Stimulated activated CD4-positive, alpha-beta T cell treated with anti-CD3 and anti-CD28 coated beads, Interleukin-2, amount 100 ng/mL, for 48 hours (primary cell): ENCODE measurements around the gene TSKU.

Source experiments
- DNase-seq, 2 donors: peaks; one replicate each; pipeline ENCODE4 v3.0.0-alpha.2; 2020

Gene TSKU

DNA sequence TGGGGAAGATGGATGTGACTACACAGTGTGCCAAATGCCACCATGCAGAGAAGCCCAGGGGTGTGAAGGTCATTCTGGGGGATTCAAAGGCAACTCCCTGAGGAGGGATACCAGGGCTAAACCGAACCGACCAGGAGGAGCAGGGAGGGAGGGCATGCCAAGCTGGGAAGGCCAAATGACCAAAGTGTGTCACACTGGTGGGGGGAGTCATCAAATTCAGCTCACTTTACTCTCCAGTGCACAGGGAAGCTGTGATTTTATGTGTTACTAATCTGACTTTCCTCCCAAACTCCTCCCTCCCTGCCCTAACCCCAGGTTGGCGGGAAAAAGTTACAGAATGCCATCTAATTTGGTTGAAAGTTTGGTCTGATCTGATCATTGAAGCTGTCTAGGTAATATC is 29.7 kb upstream of the TSKU start:
- DNase-seq: no peak

DNA sequence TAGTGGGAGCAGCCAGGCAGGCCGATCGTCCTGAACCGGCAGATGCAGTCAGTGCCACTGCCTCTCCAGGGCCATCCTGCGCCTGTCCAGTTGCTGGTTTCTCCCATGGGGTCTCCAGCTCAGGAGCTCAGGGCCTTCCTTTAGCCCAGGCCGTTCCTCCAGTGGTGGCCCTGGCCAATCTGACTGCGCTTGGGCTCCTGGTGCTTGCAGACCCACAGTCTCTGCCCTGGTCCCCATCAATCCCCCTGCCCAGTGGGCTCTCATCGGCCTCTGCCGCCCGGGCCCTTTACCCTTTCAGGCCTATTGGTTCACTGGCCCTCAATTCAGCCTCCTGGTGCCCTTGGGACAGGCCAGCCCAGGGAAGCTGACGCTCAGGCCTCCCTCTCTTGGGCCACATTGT is 29.2 kb upstream of the TSKU start:
- no peak for DNase-seq

DNA sequence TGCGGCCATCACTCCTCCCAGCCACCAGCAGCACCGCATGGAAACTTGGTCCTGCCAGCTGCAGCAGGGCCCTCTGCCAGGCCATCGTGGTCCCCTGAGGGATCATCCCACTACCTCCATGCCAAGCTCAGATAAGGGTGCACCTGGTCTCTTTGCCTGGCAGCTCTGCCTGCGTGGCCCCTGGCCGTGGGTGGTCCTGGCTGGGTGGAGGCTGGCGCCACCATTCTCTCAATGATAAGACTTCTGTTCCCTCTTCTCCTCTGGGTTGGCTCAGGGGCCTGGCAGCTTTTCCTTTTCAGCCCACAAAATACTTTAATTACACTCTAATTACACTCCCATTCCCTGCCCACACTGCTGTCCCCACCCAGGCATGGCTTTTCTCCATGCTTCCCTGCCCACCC is 26.8 kb upstream of the TSKU start:
- DNase-seq: no peak

DNA sequence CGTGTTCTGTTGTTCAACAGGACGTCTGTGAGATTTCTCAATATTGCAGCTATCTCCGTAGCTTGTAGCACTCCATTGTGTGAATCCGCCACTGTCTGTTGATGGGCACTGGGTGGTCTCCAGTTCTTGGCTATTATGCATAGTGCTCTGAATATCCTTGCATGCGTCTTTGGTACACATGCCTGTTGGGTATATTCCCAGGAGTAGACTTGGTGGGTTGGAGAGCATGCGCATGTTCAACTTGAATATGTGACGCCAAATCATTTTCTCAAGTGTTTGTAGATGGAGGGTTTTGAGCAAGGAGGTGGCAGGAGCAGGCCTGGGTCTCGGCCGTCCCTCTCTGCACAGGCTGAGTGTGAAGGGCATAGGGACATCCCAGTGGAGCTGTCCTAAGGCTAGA is 24.8 kb upstream of the TSKU start:
- DNase-seq: no peak

DNA sequence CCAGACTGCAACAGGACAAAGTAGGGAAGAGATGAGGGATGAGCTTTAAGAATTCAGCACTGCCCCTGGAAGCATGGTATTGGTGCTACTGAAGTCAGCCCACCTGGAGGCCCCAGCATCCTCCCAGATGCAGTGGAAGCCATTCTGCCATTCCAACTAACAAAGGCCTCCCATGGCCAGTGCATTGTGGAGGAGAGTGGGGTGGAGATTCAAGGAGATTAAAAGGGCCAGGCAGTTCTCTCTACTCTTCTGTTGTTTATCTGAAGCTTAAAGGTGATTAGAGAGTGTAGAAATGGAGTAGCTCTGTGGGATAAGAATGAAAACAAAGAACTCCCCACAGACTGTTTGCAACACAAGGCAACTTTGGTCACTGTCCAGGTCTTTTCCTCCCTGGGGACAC is 24.1 kb upstream of the TSKU start:
- DNase-seq: no peak

DNA sequence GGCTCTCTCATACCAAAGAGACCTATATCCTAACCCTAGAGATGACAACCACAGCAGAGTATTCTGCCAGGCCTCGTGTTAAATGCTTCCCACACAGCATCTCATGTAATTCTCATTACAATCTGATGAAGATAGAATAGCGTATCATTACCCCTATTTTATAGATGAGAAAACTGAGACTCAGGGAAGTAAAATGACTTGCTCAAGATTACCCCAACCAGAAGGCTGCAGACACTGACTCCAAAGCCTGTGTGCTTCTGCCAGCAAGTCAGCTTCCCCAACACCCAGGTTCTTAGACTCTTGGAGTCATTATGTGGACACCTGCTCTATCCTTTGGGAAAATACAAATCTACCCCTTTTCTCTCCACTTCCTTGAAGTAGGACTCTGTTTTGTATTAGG is 23.6 kb upstream of the TSKU start:
- DNase-seq: no peak

DNA sequence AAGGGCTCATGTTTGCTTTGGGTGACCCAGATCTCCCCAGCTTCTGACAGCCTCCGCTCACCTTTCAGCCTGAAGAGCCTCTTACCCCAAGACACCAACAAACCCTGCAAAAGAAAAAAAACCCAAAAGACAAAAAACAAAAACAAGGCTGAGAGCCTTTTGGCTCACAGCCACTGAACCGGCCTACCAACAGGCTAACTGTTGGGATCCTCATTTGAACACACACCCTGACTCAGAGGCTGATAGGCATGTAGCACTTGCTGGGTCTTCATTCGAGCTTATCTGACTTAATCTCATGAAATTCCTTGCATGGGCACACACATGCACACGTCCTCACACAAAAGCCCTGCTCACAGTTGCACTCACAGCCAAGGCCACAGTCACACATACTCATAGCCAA is 22.9 kb upstream of the TSKU start:
- DNase-seq: no peak

DNA sequence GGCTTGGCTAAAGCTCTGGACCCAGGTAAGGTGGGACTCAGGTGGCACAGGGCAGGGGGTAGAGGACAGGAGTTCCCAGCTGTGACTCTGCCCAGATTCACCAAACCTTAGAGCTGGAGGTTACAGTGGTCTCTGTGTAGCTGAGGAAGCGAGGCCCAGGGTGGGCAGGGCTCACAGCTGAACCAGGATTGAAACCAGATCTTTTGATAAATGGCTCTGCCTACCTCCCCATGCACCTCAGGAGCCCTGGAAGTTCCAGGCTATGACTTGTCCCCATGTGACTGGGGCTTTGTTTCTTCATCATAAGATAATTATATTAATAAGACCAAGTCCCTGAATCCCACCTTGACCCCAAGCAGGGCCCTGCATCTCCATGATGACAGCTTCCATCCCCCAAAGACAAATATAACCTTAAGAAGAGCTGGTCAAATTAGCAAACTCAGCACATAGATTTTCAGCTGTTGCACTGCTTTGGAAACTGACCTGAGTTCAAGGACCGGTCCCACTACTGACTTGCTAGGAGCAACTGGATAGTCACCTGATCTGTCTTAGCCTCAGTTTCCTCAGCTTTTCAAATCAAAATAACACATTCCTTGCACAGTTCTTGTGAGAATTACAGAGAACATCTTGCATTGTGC is 21.3 kb upstream of the TSKU start:
- DNase-seq: no peak

DNA sequence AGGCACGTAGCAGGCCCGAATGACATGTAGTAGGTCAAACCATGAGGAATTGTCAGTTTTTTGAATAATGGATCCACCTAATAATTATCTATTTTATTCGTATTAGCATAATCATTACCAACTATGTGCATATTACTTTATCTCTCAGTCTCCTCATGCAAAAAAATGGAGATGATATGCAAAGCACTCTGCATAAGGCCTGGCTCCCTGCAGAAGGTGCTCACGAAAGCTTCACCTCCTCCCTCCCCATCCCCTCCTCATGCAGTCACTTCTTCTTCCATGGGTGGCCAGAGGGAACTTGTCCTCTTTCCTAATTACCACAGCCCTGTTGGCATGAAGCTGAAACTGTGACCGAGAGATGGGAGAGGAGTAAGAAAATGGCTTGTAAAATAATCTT is 20.8 kb upstream of the TSKU start:
- no peak for DNase-seq

DNA sequence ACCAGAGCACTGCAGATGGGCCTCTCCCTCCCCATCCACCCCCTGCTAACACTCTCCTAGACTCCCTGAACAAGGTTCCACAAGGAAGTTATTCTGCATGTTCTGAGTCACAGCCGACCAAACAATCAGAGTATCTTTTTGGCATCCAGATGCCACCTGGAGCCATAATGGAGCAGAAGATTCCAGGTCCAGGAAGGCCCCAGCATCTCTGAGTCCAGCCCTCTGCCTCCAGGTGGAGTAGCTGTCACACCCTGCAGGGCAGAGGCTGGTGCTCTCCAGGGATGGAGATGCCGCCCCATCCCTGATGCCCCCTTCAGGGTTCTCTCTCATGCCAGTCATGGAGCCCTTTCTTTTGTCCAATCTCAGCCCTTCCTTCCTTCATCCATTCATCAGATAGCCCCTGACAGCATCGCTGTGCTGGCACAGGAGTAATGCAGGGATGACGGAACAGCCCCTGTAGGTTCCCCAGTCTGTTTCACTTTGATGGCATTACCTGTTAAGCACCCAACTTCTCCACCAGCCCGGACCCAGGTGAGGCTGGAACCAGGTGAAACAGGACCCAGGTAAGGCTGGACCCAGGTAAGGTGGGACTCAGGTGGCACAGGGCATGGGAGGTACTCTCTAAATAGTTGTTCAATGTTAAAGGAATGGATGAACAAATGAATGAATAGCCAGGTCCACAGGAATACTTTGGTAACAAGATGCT is 20.1 kb upstream of the TSKU start:
- no peak for DNase-seq

DNA sequence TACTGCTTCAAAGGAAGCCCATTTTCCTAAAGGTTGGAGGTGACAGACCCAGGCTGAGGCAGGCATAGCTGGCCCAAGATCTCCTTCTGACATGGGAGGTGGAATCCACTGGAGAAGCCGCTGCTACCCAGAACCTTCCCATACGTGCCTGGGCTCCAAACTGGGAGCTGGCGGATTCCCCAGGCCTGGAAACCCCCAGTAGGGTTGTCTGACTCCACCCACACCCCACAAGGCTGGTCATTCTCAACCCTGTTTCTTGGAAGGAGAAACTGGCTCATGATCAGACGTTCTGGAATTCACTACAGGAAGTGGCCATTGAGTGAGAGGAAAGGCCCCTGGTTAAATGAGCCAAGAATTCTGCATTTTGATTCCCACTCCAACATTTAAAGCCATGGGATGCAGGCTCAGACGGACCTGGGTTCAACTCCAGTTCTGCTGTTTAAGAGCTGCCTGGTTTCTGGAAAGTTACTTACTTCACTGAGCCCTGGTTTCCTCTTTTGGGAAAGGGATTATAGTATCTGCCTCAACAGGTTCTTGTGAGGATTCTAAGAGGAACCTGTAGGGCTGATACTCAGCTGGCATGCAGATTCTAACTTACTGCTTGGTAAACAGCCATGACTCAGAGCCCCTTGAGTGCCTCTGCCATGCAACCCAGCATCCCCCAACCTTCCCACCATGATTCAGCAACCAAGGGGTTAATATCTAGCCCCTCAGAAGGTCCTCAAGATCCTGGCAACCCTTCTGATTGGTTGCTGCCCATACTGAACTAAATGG is 19.4 kb upstream of the TSKU start:
- DNase-seq: no peak

DNA sequence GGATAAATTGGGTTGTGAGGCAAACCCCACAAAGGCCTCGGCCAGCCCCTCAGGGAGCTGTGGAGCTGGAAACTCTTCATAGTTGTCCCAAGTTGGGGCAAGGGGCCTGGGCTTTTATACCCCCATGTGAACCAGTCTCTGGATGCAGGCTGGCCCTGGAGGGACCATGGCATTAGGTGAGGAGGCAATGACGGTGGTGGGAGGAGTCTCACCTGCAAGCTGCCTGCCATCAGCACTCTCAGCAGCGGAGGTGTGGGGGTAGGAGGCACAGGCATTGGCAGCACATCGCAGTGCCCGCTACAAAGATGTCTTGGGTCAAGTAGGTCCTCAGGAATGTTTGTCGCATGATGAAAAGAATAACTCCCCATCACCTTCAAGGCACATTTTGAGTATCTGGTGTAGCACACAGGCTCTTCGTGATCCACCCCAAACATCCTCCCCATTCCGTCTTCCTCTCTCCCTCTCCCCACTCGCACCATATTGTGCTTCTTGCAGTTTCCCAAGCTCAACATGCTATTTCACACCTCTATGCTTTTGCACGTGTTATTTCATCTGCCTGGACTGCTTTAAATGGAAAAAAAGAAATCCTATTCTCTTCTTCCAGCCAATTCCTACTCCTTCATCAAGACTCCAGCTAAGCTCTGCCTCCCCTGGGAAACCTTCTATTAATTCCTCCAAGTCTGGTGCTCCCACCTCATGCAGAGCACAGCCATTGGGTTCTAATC is 18.1 kb upstream of the TSKU start:
- DNase-seq: no peak

DNA sequence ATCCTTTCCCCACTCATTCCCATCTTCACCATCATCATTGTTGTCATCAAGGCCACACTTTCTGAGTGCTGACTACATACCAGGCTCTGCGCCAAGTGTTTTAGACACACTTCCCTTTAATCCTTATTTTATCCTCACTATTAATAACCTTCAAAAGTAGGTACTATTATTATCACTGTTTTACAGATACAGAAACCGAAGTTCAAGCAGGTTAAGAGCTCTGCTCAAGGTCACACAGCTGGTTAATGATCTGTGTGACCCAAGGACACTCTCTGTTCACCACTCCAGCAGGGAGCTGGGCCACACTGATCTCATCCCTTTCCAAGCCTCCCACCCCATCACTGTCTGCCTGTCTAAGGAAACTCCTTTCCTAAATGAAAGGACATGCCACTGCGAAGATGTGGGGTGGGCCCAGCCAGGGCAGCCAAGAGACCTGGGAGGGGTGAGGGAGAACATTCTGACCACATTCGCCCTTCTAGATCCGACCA is 17.2 kb upstream of the TSKU start:
- no peak for DNase-seq

DNA sequence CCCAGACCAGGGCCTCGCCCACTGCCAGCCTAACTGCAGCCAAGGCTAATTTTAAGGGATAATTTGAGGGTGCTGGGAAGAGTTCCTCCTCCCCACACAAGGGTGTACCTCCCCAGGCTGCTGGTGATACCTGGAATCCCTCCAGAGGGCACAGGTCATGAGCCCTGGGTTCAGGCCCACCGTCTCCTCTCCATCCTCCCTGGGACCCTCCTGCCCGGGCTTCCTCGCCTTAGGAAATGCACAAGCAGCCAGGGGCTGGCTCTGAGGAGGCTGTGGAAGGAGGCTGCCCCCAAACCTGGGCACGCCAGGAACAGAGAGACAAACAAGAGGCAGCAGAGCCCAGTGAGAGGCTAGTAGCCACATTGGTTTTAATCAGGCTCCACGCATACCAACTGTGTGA is 16.6 kb upstream of the TSKU start:
- DNase-seq: no peak

DNA sequence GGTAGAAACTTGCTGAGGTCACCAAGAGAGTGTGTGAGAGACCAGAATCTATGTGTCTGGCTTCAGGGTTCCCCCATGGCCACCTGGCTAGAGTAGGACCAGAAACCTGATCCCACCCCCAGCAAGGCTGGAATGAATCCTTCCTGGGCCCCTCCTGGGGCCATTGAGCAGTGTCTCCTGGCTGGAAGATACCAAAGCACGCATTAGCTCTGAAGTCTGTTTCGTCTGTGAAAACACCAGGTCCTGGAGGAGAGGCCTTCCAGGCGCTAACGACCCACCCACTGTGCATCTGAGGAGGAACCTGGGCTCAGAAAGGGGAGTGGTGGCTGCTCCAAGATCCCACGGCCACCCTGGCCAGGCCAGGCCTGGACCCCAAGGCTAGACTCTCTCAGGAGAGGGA is 15.5 kb upstream of the TSKU start:
- no peak for DNase-seq

DNA sequence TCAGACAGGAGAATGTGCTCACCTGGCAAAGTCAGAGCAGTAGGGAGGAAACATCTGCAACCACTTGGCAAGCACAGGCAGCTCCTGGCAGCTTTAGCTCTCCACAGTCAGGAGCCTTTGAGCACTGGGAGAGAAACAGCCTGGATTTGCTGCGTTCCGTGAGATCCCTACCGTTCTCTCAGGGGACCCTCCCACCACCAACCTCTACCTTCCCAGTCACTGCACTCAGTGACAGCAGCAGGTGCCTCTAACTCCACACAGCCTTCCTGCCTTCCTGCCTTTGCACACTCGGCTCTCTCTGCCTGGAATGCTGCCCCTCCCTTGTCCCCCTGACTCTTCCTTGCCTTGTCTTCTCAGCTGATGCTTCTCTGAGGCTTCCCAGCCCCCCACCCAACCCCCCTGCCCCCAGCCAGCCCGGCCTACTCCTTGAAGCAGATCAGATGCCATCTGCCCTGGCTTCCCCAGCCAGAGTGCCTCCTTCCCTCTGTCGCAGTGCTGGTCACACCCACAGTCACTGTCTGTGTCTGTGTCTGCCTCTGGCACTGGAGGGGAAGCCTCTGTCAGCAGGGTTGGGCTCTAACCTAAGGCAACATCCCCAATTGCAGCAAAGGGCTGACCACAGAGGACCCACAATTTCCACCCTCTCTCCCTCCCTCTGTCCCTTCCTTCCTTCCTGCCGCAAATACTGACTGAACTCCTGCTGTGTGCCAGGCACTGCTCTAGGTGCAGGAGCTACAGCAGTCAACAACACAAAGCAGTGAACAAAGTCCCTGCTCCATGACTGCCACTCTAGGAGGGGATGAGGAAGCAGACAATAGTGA is 14.9 kb upstream of the TSKU start:
- DNase-seq: no peak

DNA sequence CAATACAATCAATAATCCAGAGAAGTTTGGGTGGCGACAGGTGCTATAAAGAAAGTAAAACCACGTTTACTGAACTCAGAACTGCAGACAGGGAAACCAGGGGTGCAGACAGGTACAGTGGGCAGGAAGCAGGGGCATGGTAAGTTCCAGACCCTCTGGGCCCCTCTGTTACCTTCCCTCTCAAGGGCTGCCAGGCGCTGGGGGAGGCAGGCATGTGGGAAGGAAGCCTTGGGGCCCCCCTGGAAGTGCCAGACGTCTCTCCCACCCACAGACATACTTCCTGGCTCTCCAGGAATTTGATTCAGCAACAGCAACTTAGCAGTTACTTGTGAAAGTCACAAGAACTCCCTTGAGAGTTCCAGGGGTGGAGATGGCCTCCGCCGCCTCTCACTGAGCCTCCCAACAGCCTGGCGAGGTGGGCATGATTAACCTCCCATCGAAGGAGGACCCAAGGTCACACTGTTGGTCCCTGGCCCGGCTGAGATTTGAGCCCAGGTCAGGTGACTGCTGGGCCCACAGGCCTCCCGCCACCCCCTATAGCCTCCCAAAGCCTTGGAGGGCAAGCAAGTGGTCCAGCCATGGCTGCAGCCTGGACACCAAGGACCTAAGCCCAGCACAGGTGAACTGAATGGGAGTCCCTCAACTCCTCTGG is 14.1 kb upstream of the TSKU start:
- no peak for DNase-seq

DNA sequence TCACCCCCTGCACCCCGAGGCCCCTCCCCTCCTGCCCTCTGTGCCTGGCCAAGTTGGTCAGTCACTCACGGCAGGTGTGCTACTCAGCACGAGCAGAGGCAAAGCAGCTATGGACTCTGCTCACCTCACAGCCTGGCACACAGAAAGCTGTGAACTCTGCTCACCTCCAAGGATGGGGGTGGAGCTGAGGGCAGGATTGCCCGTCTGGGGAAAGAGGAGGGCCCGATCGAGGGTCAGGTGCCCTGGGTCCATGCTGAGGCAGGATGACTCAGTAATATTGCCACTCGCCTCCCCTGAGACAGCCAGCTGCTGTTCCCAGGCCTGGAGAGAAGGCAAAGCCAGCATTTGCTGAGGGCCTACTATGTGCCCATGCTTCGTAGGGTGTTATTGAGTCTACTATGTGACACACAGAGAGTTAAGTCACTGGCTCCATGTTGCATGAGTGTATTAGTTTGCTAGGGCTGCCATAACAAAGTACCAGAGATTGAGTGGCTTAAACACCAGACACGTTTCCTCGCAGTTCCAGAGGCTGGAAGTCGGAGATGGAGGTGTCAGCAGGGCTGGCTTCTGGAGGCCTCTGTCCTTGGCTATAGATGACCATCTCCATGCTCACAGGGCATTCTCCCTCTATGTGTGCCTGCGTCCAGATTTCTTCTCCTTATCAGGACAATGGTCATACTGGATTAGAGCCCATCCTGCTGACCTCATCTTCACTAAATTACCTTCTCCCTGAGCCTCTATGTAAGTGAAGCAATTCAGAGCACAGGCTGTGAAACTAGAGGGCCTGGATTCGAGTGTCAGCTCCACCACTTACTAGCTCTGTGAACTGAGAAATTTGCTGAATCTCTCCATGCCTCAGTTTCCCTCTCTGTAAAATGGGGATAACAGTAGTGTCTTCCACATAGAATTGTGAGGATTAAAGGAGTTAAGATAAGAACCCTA is 13.2 kb upstream of the TSKU start:
- no peak for DNase-seq

DNA sequence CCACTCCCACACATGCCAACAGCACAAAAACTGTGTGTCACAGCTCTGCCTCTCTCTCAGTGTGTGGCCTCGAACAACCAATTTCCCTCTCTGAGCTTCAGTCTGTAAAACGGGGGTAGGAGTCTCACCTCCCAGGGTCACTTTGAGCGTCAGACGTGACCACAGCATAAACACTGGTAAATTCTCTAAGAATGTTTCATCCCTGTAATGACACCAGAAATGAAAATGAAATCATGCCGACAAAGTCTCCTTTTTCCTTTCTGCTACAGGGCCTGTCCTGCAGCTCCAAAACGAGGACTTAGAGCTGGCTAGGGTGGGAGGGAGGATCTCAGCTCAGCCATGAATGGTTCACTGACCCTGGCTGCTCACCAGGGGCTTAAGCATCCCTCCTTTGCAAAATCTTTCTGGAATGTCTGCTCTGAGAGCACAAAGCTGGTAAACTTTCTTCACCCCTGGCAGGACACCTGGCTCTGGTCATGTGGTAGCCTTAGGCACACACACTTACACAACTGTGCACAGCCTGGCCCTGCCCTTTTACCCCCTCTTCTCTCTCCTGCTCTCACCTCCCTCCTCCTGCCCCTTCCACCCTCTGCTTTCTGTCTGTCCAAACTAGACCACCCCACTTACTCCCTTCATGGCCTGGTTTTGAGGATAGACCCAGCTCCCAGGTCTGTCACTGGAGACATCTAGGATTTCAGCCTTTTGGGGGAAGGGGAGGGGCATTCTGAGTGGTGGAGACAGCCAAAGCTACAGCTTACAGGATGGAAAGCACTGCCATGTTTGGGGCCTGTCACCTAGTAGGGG is 12.3 kb upstream of the TSKU start:
- DNase-seq: no peak
